Thoracic aorta (tissue), 2 donors: ENCODE data around the gene CDH18. TPM values are rescaled to one million over a fixed set of nuclear protein-coding genes. Genes with fewer than 3 reads are reported as not detected.

Experiments
- ATAC-seq: fragments of 150-250 bp; one replicate; pipeline ENCODE4 v1.8.0; 2017; ENCODE audit warnings: low read depth; ENCODE audit not compliant: insufficient number of reproducible peaks, low FRiP score
- DNase-seq: peaks from one replicate; pipeline ENCODE4 v3.0.0-alpha.2; 2020; ENCODE audit warnings: low spot score
- H3K27ac ChIP-seq, 2 donors: fragments of 200-600 bp; sonication (generic); 1 replicate in 1 of 2; 2 replicates in 1 of 2; pipeline ENCODE4 v1.5.1; 2016; ENCODE audit warnings: mild to moderate bottlenecking in 2 of 2, moderate library complexity in 2 of 2
- H3K27me3 ChIP-seq: fragments of 200-600 bp; sonication (generic); replicated peaks from 2 replicates; pipeline ENCODE4 v1.6.0; 2016; ENCODE audit warnings: mild to moderate bottlenecking; ENCODE audit not compliant: insufficient read depth
- H3K36me3 ChIP-seq: fragments of 200-600 bp; sonication (generic); one replicate; pipeline ENCODE4 v1.5.1; 2016
- H3K4me1 ChIP-seq, 2 donors: fragments of 200-600 bp; sonication (generic); 1 replicate in 1 of 2; 2 replicates in 1 of 2; pipeline versions ENCODE4 v1.5.1 to v1.6.0; 2016; ENCODE audit warnings: low read depth in 2 of 2, mild to moderate bottlenecking in 1 of 2; ENCODE audit not compliant: control insufficient read depth in 1 of 2
- H3K4me3 ChIP-seq: fragments of 200-600 bp; sonication (generic); 2 replicates; pipeline ENCODE4 v1.5.1; 2016; ENCODE audit warnings: mild to moderate bottlenecking
- H3K9me3 ChIP-seq: fragments of 200-600 bp; sonication (generic); 2 replicates; pipeline ENCODE4 v1.5.1; 2016
- CTCF ChIP-seq: fragments of 200-600 bp; sonication (generic); IDR thresholded peaks from one replicate; pipeline ENCODE4 v1.5.1; 2019; ENCODE audit warnings: antibody characterized with exemption
- total RNA-seq, 2 donors: library from RNA; depleted of rRNA; stranded (reverse); fragments of >200 nt; gene quantifications; one replicate each; pipeline versions ENCODE4 v1.1.0 to v1.2.3, GENCODE V29; 2016

The CDH18 gene
- total RNA-seq, 2 donors from 2014 or later = not detected

GRCh38 chr5:19608444-19609002 lies 379.5 kb downstream of the CDH18 start:
- DNase-seq (no peak), ATAC-seq (no peak)
- Histone ChIP-seq H3K4me1 (no peaks in the 10 kb centered on the region), H3K4me3 (no peak overlapping the region), H3K36me3 (no peaks in the 10 kb centered on the region), H3K9me3 (no peaks in the 10 kb centered on the region), H3K27me3 (no peaks in the 10 kb centered on the region), H3K27ac (no peak overlapping the region)
- no peak for TF ChIP-seq CTCF

- no peaks in the 10 kb centered on the region for H3K4me1 ChIP-seq
- ATAC-seq = no peak
- H3K9me3 ChIP-seq = no peaks in the 10 kb centered on the region
- H3K36me3 ChIP-seq = no peaks in the 10 kb centered on the region
- DNase-seq = no peak
- H3K27me3 ChIP-seq = no peaks in the 10 kb centered on the region
- H3K4me3 ChIP-seq = no peak overlapping the region
- no peak for TF ChIP-seq CTCF
- no peak overlapping the region for H3K27ac ChIP-seq
Measured at GRCh38 chr5:19605846-19606407, 382.1 kb downstream of the CDH18 start.

GRCh38 chr5:19584131-19584530 lies 403.9 kb downstream of the CDH18 start:
- Histone ChIP-seq H3K4me1 (no peaks in the 10 kb centered on the region), H3K9me3 (no peaks in the 10 kb centered on the region), H3K4me3 (no peak overlapping the region), H3K27me3 (no peaks in the 10 kb centered on the region), H3K27ac (no peak overlapping the region), H3K36me3 (no peaks in the 10 kb centered on the region)
- no peak for TF ChIP-seq CTCF
- no peak for ATAC-seq
- DNase-seq = no peak

GRCh38 chr5:19577882-19578281 lies 410.1 kb downstream of the CDH18 start:
- no peak for TF ChIP-seq CTCF
- no peak for DNase-seq
- Histone ChIP-seq H3K27ac (no peak overlapping the region), H3K4me1 (no peaks in the 10 kb centered on the region), H3K27me3 (no peaks in the 10 kb centered on the region), H3K36me3 (no peaks in the 10 kb centered on the region), H3K9me3 (no peaks in the 10 kb centered on the region), H3K4me3 (no peak overlapping the region)
- ATAC-seq = no peak

GRCh38 chr5:19568004-19568403 lies 420.0 kb downstream of the CDH18 start:
- H3K27me3 ChIP-seq = no peaks in the 10 kb centered on the region

More at GRCh38 chr5:19568004-19568403, 420.0 kb downstream of the CDH18 start:
- no peak overlapping the region for H3K4me3 ChIP-seq
- H3K9me3 ChIP-seq = no peaks in the 10 kb centered on the region
- no peak overlapping the region for H3K27ac ChIP-seq
- TF ChIP-seq CTCF = no peak
- no peaks in the 10 kb centered on the region for H3K4me1 ChIP-seq
- no peak for DNase-seq
- no peak for ATAC-seq
- H3K36me3 ChIP-seq = no peaks in the 10 kb centered on the region
